HG02938 (cell line): ENCODE data around the gene SMG6.
"Not testable (repeated sequence)": the region's sequence is repeated elsewhere in the genome, so short reads cannot be mapped to it uniquely, and the experiment has no call there.

Experiments
- ATAC-seq: cut with Tn5 transposase; IDR thresholded peaks from one replicate; pipeline ENCODE4 v1.9.1; 2021; ENCODE audit warnings: mild to moderate bottlenecking, moderate library complexity; ENCODE audit not compliant: unreplicated experiment

The SMG6 gene

GRCh38 chr17:2015314-2015713 lies 288.3 kb downstream of the SMG6 start:
- ATAC-seq: no peak

GRCh38 chr17:2013994-2014317 lies 289.6 kb downstream of the SMG6 start:
- no peak for ATAC-seq

- ATAC-seq: not testable (repeated sequence)
Measured at GRCh38 chr17:2013220-2013993, 290.2 kb downstream of the SMG6 start.

- no peak for ATAC-seq
Measured at GRCh38 chr17:2012499-2012898, 291.1 kb downstream of the SMG6 start.

- ATAC-seq: no peak
Measured at GRCh38 chr17:2011411-2012371, 291.9 kb downstream of the SMG6 start.
